DOHH2 (cell line): ENCODE data around the gene GALNT13.

Source experiments
- H3F3A ChIP-seq: fragments of 200-600 bp; sonication (generic), shearing (Covaris generic); 2 replicates; pipeline ENCODE4 v1.6.0; 2016; ENCODE audit warnings: antibody characterized with exemption, mild to moderate bottlenecking; ENCODE audit not compliant: control insufficient read depth, insufficient read depth
- H3K27ac ChIP-seq: fragments of 200-600 bp; sonication (generic); 2 replicates; pipeline ENCODE4 v1.5.1; 2014; ENCODE audit warnings: low read depth, mild to moderate bottlenecking, low read length, moderate library complexity
- H3K27me3 ChIP-seq: fragments of 200-600 bp; sonication (generic); 2 replicates; pipeline ENCODE4 v1.6.1; 2014; ENCODE audit warnings: mild to moderate bottlenecking, low read length, mixed read lengths; ENCODE audit not compliant: control insufficient read depth
- H3K36me3 ChIP-seq: fragments of 200-600 bp; sonication (generic); 2 replicates; pipeline ENCODE4 v1.6.1; 2014; ENCODE audit warnings: mild to moderate bottlenecking, low read length, moderate library complexity, mixed read lengths; ENCODE audit not compliant: control insufficient read depth
- H3K4me1 ChIP-seq: fragments of 200-600 bp; sonication (generic); 2 replicates; pipeline ENCODE4 v1.6.1; 2014; ENCODE audit warnings: mild to moderate bottlenecking, low read length, mixed read lengths; ENCODE audit not compliant: control insufficient read depth
- H3K4me2 ChIP-seq: fragments of 200-600 bp; sonication (generic); 2 replicates; pipeline ENCODE4 v1.6.0; 2014; ENCODE audit warnings: mild to moderate bottlenecking, low read length, moderate library complexity
- H3K4me3 ChIP-seq: fragments of 200-600 bp; sonication (generic); 2 replicates; pipeline ENCODE4 v1.5.1; 2014; ENCODE audit warnings: mild to moderate bottlenecking, low read length, mixed read lengths
- H3K79me2 ChIP-seq: fragments of 200-600 bp; sonication (generic); 2 replicates; pipeline ENCODE4 v1.6.1; 2014; ENCODE audit warnings: mild to moderate bottlenecking, low read length, mixed read lengths; ENCODE audit not compliant: control insufficient read depth
- H3K9me2 ChIP-seq: fragments of 200-600 bp; sonication (generic); replicated peaks from 2 replicates; pipeline ENCODE4 v1.6.1; 2014; ENCODE audit warnings: mild to moderate bottlenecking, low read length, mixed read lengths; ENCODE audit not compliant: control insufficient read depth
- H3K9me3 ChIP-seq: fragments of 200-600 bp; sonication (generic); 2 replicates; pipeline ENCODE4 v1.6.1; 2014; ENCODE audit warnings: antibody characterized with exemption, low read length, mixed read lengths; ENCODE audit not compliant: control insufficient read depth, insufficient read depth
- H4K20me1 ChIP-seq: fragments of 200-600 bp; sonication (generic); 2 replicates; pipeline ENCODE4 v1.6.0; 2014; ENCODE audit warnings: low read depth, mild to moderate bottlenecking, antibody characterized with exemption, low read length, moderate library complexity; ENCODE audit not compliant: control insufficient read depth, insufficient read depth
- EZH2phosphoT487 ChIP-seq: fragments of 200-600 bp; sonication (generic); IDR thresholded peaks from 2 replicates; pipeline ENCODE4 v1.6.1; 2017; ENCODE audit warnings: borderline replicate concordance, mild to moderate bottlenecking, antibody characterized with exemption, low read length, moderate library complexity, mixed read lengths
- TF ChIP-seq, protein P1 (sequence below): fragments of 200-600 bp; sonication (generic); IDR thresholded peaks from one replicate; pipeline ENCODE4 v1.5.1; 2014; ENCODE audit warnings: antibody characterized with exemption, mild to moderate bottlenecking, low read depth, low read length; ENCODE audit not compliant: poor library complexity, severe bottlenecking

Gene GALNT13

DNA sequence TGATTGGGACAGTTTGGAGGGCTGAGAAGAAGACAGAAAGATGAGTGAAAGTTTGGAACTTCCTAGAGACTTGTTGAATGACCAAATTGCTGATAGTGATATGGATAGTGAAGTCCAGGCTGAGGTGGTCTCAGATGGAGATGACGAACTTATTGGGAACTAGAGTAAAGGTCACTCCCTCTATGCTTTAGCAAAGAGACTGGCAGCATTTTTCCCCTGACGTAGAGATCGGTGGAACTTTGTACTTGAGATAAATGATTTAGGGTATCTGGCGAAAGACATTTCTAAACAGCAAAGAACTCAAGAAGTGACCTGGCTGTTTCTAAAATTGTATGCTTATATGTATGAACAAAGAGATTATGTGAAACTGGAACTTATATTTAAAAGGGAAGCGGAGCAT is 605.6 kb downstream of the GALNT13 start:
- no peaks in the 10 kb centered on the region for H3F3A ChIP-seq
- no peaks in the 10 kb centered on the region for H3K36me3 ChIP-seq
- no peaks in the 10 kb centered on the region for H3K4me1 ChIP-seq
- H3K27me3 ChIP-seq: no peaks in the 10 kb centered on the region
- H3K4me2 ChIP-seq: no peak overlapping the region
- no peak overlapping the region for H3K27ac ChIP-seq
- H3K4me3 ChIP-seq: no peak overlapping the region
- no peaks in the 10 kb centered on the region for H3K79me2 ChIP-seq
- TF ChIP-seq EZH2phosphoT487: no peak
- TF ChIP-seq, protein P1, sequence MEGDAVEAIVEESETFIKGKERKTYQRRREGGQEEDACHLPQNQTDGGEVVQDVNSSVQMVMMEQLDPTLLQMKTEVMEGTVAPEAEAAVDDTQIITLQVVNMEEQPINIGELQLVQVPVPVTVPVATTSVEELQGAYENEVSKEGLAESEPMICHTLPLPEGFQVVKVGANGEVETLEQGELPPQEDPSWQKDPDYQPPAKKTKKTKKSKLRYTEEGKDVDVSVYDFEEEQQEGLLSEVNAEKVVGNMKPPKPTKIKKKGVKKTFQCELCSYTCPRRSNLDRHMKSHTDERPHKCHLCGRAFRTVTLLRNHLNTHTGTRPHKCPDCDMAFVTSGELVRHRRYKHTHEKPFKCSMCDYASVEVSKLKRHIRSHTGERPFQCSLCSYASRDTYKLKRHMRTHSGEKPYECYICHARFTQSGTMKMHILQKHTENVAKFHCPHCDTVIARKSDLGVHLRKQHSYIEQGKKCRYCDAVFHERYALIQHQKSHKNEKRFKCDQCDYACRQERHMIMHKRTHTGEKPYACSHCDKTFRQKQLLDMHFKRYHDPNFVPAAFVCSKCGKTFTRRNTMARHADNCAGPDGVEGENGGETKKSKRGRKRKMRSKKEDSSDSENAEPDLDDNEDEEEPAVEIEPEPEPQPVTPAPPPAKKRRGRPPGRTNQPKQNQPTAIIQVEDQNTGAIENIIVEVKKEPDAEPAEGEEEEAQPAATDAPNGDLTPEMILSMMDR: no peak
- H4K20me1 ChIP-seq: no peaks in the 10 kb centered on the region
- no peaks in the 10 kb centered on the region for H3K9me2 ChIP-seq
- peaks cover 3% of the 10 kb centered on the region; the same call in 1 of the 2 replicates for H3K9me3 ChIP-seq

DNA sequence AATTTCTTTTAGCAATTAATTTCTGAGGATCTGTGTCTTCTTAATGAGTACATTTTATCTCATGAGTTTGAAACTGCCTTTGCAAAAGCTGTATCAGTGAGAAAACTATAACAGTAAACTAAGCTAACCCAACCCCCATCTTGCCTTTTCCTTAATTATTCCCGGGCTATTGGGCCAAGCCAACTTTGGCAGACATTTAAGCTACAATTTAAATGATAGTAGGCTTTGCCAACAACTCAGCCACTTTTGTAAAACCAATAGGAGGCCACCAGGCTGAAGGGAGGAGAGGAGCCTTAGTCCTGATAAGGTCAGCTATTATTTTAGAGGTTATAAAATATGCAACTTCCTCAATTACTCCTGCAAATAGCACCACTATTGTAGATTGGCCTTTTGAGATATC is 608.8 kb downstream of the GALNT13 start:
- no peak for TF ChIP-seq EZH2phosphoT487
- TF ChIP-seq, protein P1: no peak
- H3K4me2 ChIP-seq: no peak overlapping the region

DNA sequence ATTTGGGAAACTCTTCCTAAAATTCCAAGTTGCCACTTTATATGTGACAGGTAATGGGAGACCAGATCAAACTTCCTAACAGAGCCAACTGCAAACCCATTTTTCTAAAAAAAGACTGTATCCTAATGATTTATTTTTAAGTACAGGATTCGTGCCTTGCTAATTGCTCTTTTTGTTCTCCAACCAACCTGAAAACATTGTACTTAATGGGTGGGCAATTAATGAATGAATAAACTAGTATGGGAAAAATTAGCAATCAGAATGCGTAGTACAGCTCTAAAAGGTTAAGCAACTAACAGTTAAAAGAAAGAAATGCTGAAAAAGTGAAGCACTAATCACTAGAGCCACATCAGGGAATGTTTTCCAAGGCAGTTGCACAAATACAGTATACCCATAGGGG is 609.6 kb downstream of the GALNT13 start:
- no peak overlapping the region for H3K27ac ChIP-seq
- no peaks in the 10 kb centered on the region for H3F3A ChIP-seq
- no peaks in the 10 kb centered on the region for H3K4me1 ChIP-seq
- no peaks in the 10 kb centered on the region for H3K27me3 ChIP-seq
- no peaks in the 10 kb centered on the region for H4K20me1 ChIP-seq
- TF ChIP-seq, protein P1: no peak
- TF ChIP-seq EZH2phosphoT487: no peak
- H3K9me2 ChIP-seq: no peaks in the 10 kb centered on the region
- H3K79me2 ChIP-seq: no peaks in the 10 kb centered on the region
- H3K9me3 ChIP-seq: no peaks in the 10 kb centered on the region
- H3K36me3 ChIP-seq: no peaks in the 10 kb centered on the region
- H3K4me2 ChIP-seq: no peak overlapping the region
- H3K4me3 ChIP-seq: no peak overlapping the region

More for the DNA sequence above, 608.8 kb downstream of the GALNT13 start:
- H3K36me3 ChIP-seq: no peaks in the 10 kb centered on the region
- no peaks in the 10 kb centered on the region for H3K27me3 ChIP-seq
- H3K79me2 ChIP-seq: no peaks in the 10 kb centered on the region
- H3K27ac ChIP-seq: no peak overlapping the region
- H3K4me3 ChIP-seq: no peak overlapping the region
- H3K9me2 ChIP-seq: no peaks in the 10 kb centered on the region
- no peaks in the 10 kb centered on the region for H3F3A ChIP-seq
- no peaks in the 10 kb centered on the region for H4K20me1 ChIP-seq
- no peaks in the 10 kb centered on the region for H3K4me1 ChIP-seq
- no peaks in the 10 kb centered on the region for H3K9me3 ChIP-seq
